HCT116 (cell line): ENCODE measurements around the gene STPG2. TPM values are rescaled to one million over a fixed set of nuclear protein-coding genes. Genes with fewer than 3 reads are reported as not detected.

ENCODE experiments used
- ATAC-seq: fragments of 200-7000 bp; cut with Tn5 transposase; 2 replicates; pipeline ENCODE4 v1.9.1; 2020; ENCODE audit warnings: mild to moderate bottlenecking, moderate library complexity
- BruUV-seq: library from RNA; stranded (reverse); fragments of 400-500 nt; replicated peaks from 2 replicates; lab custom pipeline; 2021; lab: Mats Ljungman, UMichigan
- CTCF ChIA-PET: fragments of 300-600 bp; sonication (Branson Sonifier 250); formaldehyde crosslinking; loops from one replicate; lab custom pipeline; 2021; ENCODE audit warnings: antibody characterized with exemption; lab: Charles Lee
- POLR2A ChIA-PET: fragments of 300-600, 350-600 bp; sonication (Branson Sonifier 250); formaldehyde crosslinking; loops from one replicate; lab custom pipeline; 2021; ENCODE audit warnings: antibody characterized with exemption; lab: Charles Lee
- RAD21 ChIA-PET, 2 experiments: fragments of 300-600 bp; sonication (Branson Sonifier 250); formaldehyde crosslinking; loops; one replicate each; lab custom pipeline; 2023; ENCODE audit warnings: low total read pairs in 2 of 2; ENCODE audit not compliant: uncharacterized antibody in 2 of 2, unreplicated experiment in 2 of 2, low non-redundant PET in 1 of 2; lab: Charles Lee
- DNase-seq: peaks from one replicate; pipeline ENCODE4 v3.0.0-alpha.2; 2010; ENCODE audit warnings: low read depth, low spot score
- H2AFZ ChIP-seq: fragments of 200-600 bp; shearing (Covaris generic), sonication (generic); 2 replicates; pipeline ENCODE4 v1.6.1; 2017; ENCODE audit warnings: low read depth, mixed run types, mixed read lengths, antibody characterized with exemption, low read length; ENCODE audit not compliant: poor library complexity, severe bottlenecking
- H3K27ac ChIP-seq: 2 replicates; pipeline ENCODE4 v1.5.1; 2012; ENCODE audit warnings: low read depth, low read length
- H3K27me3 ChIP-seq: fragments of 200-600 bp; sonication (generic); 2 replicates; pipeline ENCODE4 v1.6.1; 2016; ENCODE audit warnings: mixed run types, low read length, mixed read lengths; ENCODE audit not compliant: insufficient read depth
- H3K36me3 ChIP-seq, 2 experiments: fragments of 200-500 bp in 1 of 2; fragments of 200-600 bp in 1 of 2; sonication (Bioruptor generic) in 1 of 2; sonication (generic) in 1 of 2; 2 replicates each; pipeline versions ENCODE4 v1.5.1 to v1.6.1; 2014 to 2016; ENCODE audit warnings: low read length in 2 of 2, inconsistent platforms in 1 of 2, mixed read lengths in 1 of 2, mixed run types in 1 of 2; ENCODE audit not compliant: insufficient read depth in 2 of 2, control insufficient read depth in 1 of 2
- H3K4me1 ChIP-seq, 2 experiments: fragments of 200-600 bp in 1 of 2; sonication (generic) in 1 of 2; 2 replicates each; pipeline versions ENCODE4 v1.5.1 to v1.6.1; 2012 to 2017; ENCODE audit warnings: low read length in 2 of 2, inconsistent platforms in 1 of 2, mild to moderate bottlenecking in 1 of 2, mixed read lengths in 1 of 2, mixed run types in 1 of 2, moderate library complexity in 1 of 2; ENCODE audit not compliant: insufficient read depth in 2 of 2, control insufficient read depth in 1 of 2
- H3K4me2 ChIP-seq: fragments of 200-600 bp; sonication (generic); 2 replicates; pipeline ENCODE4 v1.6.1; 2017; ENCODE audit warnings: mixed run types, low read length, mixed read lengths
- H3K4me3 ChIP-seq, 2 experiments: fragments of 200-600 bp in 1 of 2; sonication (generic) in 1 of 2; replicated peaks in 1 of 2; 2 replicates each; pipeline ENCODE4 v1.5.1; 2011 to 2016; ENCODE audit warnings: low read length in 2 of 2, control low read depth in 1 of 2, low read depth in 1 of 2, mild to moderate bottlenecking in 1 of 2, mixed read lengths in 1 of 2, mixed run types in 1 of 2
- H3K79me2 ChIP-seq: fragments of 200-600 bp; sonication (generic); 2 replicates; pipeline ENCODE4 v1.6.1; 2017; ENCODE audit warnings: mild to moderate bottlenecking, mixed run types, low read length, moderate library complexity, mixed read lengths; ENCODE audit not compliant: insufficient read depth
- H3K9ac ChIP-seq: fragments of 200-600 bp; sonication (generic); 2 replicates; pipeline ENCODE4 v1.6.1; 2016; ENCODE audit warnings: low read length, mixed read lengths
- H3K9me2 ChIP-seq: fragments of 200-600 bp; sonication (generic), shearing (Covaris generic); 2 replicates; pipeline ENCODE4 v1.6.1; 2017; ENCODE audit warnings: mixed run types, mild to moderate bottlenecking, moderate library complexity; ENCODE audit not compliant: insufficient read depth
- H3K9me3 ChIP-seq, 2 experiments: fragments of 200-500 bp in 1 of 2; fragments of 200-600 bp in 1 of 2; sonication (Bioruptor generic) in 1 of 2; sonication (generic) in 1 of 2; 2 replicates each; pipeline ENCODE4 v1.6.1; 2014 to 2017; ENCODE audit warnings: low read length in 2 of 2, mixed read lengths in 2 of 2, inconsistent platforms in 1 of 2, low read depth in 1 of 2, mild to moderate bottlenecking in 1 of 2, mixed run types in 1 of 2, moderate library complexity in 1 of 2; ENCODE audit not compliant: control insufficient read depth in 1 of 2, insufficient read depth in 1 of 2
- H4K20me1 ChIP-seq: fragments of 200-600 bp; sonication (generic), shearing (Covaris generic); 2 replicates; pipeline ENCODE4 v1.6.1; 2017; ENCODE audit warnings: mixed run types, mild to moderate bottlenecking, moderate library complexity; ENCODE audit not compliant: insufficient read depth
- CBX3 ChIP-seq: IDR thresholded peaks from 2 replicates; pipeline ENCODE4 v1.6.1; 2012; ENCODE audit warnings: low read depth
- CEBPB ChIP-seq: IDR thresholded peaks from 2 replicates; pipeline ENCODE4 v1.6.1; 2012; ENCODE audit warnings: low read depth
- CTCF ChIP-seq, 3 experiments: fragments of 200-600 bp in 1 of 3; sonication (generic) in 1 of 3; IDR thresholded peaks in 2 of 3; conservative IDR thresholded peaks in 1 of 3; 2 replicates each; pipeline ENCODE4 v1.5.1; 2012 to 2017; ENCODE audit warnings: low read depth in 2 of 3, low read length in 2 of 3, antibody characterized with exemption in 1 of 3, borderline replicate concordance in 1 of 3, control low read depth in 1 of 3, mild to moderate bottlenecking in 1 of 3, mixed read lengths in 1 of 3, mixed run types in 1 of 3, moderate library complexity in 1 of 3; ENCODE audit not compliant: insufficient read depth in 1 of 3
- EGR1 ChIP-seq: IDR thresholded peaks from 2 replicates; pipeline ENCODE4 v1.6.1; 2012; ENCODE audit warnings: low read depth
- ELF1 ChIP-seq: IDR thresholded peaks from 2 replicates; pipeline ENCODE4 v1.6.1; 2012; ENCODE audit warnings: low read depth, borderline replicate concordance
- EZH2 ChIP-seq: fragments of 200-600 bp; sonication (generic); IDR thresholded peaks from 2 replicates; pipeline ENCODE4 v1.6.1; 2017; ENCODE audit warnings: antibody characterized with exemption, mixed run types
- JUND ChIP-seq: IDR thresholded peaks from 2 replicates; pipeline ENCODE4 v1.6.1; 2012
- MAX ChIP-seq: IDR thresholded peaks from 2 replicates; pipeline ENCODE4 v1.6.1; 2012
- POLR2A ChIP-seq: IDR thresholded peaks from 2 replicates; pipeline ENCODE4 v1.7.0; 2011; ENCODE audit warnings: borderline replicate concordance; ENCODE audit not compliant: insufficient read depth, insufficient read length; ENCODE audit errors: extremely low read depth
- POLR2AphosphoS5 ChIP-seq: IDR thresholded peaks from 2 replicates; pipeline ENCODE4 v1.6.1; 2011; ENCODE audit warnings: mild to moderate bottlenecking, low read depth, low read length, moderate library complexity
- RAD21 ChIP-seq: IDR thresholded peaks from 2 replicates; pipeline ENCODE4 v1.6.1; 2012; ENCODE audit warnings: low read depth, mild to moderate bottlenecking
- REST ChIP-seq: IDR thresholded peaks from 2 replicates; pipeline ENCODE4 v1.6.1; 2012; ENCODE audit warnings: low read depth
- SP1 ChIP-seq: IDR thresholded peaks from 2 replicates; pipeline ENCODE4 v1.6.1; 2012; ENCODE audit warnings: low read depth
- TCF7L2 ChIP-seq: IDR thresholded peaks from 2 replicates; pipeline ENCODE4 v1.7.0; 2011; ENCODE audit warnings: borderline replicate concordance, inconsistent platforms; ENCODE audit not compliant: insufficient read depth, insufficient read length; ENCODE audit errors: extremely low read depth
- YY1 ChIP-seq: IDR thresholded peaks from 2 replicates; pipeline ENCODE4 v1.6.1; 2011; ENCODE audit warnings: low read length, low read depth, moderate library complexity, mild to moderate bottlenecking; ENCODE audit not compliant: insufficient replicate concordance; ENCODE audit errors: extremely low read depth
- ZBTB33 ChIP-seq: IDR thresholded peaks from 2 replicates; pipeline ENCODE4 v1.6.1; 2011; ENCODE audit warnings: mild to moderate bottlenecking, low read length, moderate library complexity; ENCODE audit not compliant: insufficient replicate concordance; ENCODE audit errors: extremely low read depth
- ZFX ChIP-seq: fragments of 450-650 bp; IDR thresholded peaks from 2 replicates; pipeline ENCODE4 v1.6.1; 2017
- ZNF274 ChIP-seq: fragments of 200-500 bp; sonication (Bioruptor generic); IDR thresholded peaks from 2 replicates; pipeline ENCODE4 v1.6.1; 2014; ENCODE audit warnings: mild to moderate bottlenecking, low read depth, low read length, inconsistent platforms
- intact Hi-C: fragments of 100-400 bp; cut with micrococcal nuclease; formaldehyde crosslinking; loops from 2 replicates; pipeline ENCODE4 v1.10.0; 2022
- total RNA-seq: library from RNA; stranded (reverse); gene quantifications from one replicate; pipeline ENCODE4 v1.2.1, GENCODE V29; 2021; ENCODE audit not compliant: unreplicated experiment

STPG2 gene
- total RNA-seq, 1 experiment from 2014 or later = not detected

GRCh38 chr4:97994765-97995465 is 148.4 kb downstream of the STPG2 start:
- Histone ChIP-seq H3K27me3 (no peaks in the 10 kb centered on the region), H2AFZ (no peak overlapping the region), H3K9me2 (no peaks in the 10 kb centered on the region), H3K9ac (no peak overlapping the region), H4K20me1 (no peaks in the 10 kb centered on the region), H3K36me3 (no peaks in the 10 kb centered on the region), H3K4me1 (no peaks in the 10 kb centered on the region), H3K4me2 (no peak overlapping the region), H3K4me3 (no peak overlapping the region), H3K9me3 (peaks cover 0 to 3% of the 10 kb centered on the region in 2 experiments; a peak in 1 of 4 replicates), H3K27ac (no peak overlapping the region), H3K79me2 (no peaks in the 10 kb centered on the region)
- ChIA-PET RAD21 (no interaction called here), POLR2A (no interaction called here), CTCF (no interaction called here)
- ATAC-seq (no peak), DNase-seq (no peak)
- TF ChIP-seq YY1 = no peak
- no peak for TF ChIP-seq CTCF (IDR thresholded peaks at IDR 0.05 in 2 of 3, conservative IDR thresholded peaks at IDR 0.05 in 1 of 3; ENCODE audit: borderline replicate concordance in 1 of 3, insufficient read depth in 1 of 3, low read depth in 2 of 3, low read length in 2 of 3)
- no peak for TF ChIP-seq EGR1
- no peak for TF ChIP-seq ELF1
- no peak for TF ChIP-seq TCF7L2
- no peak for TF ChIP-seq REST
- no peak for TF ChIP-seq POLR2A
- TF ChIP-seq EZH2 = no peak
- TF ChIP-seq CBX3 = no peak
- TF ChIP-seq CEBPB = no peak
- no peak for TF ChIP-seq MAX
- TF ChIP-seq ZFX = no peak
- no peak for TF ChIP-seq ZNF274
- TF ChIP-seq RAD21 = no peak
- no peak for TF ChIP-seq ZBTB33
- TF ChIP-seq SP1 = no peak
- no peak for TF ChIP-seq JUND
- TF ChIP-seq POLR2AphosphoS5 = no peak
- intact Hi-C loops = no loop called here
- no TSS peak for BruUV-seq
